NCI-H1436 treated with DMSO at 0.1 percent for 48 hours (cell line): Measurements from ENCODE around the gene NUDT4.
"Not testable (repeated sequence)": the region's sequence is repeated elsewhere in the genome, so short reads cannot be mapped to it uniquely, and the experiment has no call there.

ENCODE experiments used
- DNase-seq: peaks from one replicate; lab custom pipeline; 2025; lab: John Stamatoyannopoulos, UW

NUDT4 gene

DNA sequence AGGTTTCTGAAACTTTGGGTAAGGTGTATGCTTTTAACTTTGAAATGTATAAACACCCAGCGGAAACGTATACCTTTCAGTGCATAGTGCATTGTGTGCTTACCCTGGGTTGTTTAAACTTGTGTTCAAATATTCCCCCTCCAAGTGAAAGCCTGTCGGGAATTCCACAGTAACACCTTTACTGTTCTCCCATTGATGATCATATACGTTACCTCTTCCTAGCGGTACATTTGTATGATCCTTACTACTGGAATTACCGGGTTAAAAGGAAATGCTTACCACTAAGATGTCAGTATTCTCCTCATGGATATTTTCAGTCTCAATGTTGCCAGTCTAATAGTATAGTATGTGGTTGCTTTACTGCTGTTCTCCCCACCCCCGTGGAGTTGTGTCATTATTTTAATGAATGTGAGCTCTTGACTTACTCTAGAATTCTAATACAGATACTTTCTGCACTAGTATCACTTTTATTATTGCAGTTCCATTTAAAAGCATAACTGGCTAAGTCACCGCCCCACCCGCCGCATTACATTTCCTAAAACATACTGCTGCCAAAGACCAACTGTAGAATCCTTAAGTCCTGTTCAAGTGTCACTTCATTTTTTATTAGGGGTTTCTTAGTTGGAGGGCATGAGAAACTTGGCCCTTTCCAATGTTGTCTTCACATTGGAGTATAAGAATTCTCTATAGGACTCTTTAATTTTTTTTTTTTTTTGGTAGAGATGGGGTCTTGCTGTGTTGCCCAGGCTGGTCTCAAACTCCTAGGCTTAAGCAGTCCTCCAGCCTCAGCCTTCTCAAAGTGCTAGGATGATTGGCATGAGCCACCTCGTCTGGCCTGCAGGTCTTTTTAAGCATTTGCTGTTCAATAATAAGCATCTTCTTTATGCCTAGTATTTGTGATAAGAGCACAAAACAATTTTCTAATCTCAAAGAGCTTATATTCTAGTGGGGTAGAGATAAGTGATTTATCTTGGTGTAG is 24.9 kb downstream of the NUDT4 start:
- no peak for DNase-seq

- DNase-seq, result no peak
Measured at GRCh38 chr12:93403988-93404803, 26.5 kb downstream of the NUDT4 start.

DNA sequence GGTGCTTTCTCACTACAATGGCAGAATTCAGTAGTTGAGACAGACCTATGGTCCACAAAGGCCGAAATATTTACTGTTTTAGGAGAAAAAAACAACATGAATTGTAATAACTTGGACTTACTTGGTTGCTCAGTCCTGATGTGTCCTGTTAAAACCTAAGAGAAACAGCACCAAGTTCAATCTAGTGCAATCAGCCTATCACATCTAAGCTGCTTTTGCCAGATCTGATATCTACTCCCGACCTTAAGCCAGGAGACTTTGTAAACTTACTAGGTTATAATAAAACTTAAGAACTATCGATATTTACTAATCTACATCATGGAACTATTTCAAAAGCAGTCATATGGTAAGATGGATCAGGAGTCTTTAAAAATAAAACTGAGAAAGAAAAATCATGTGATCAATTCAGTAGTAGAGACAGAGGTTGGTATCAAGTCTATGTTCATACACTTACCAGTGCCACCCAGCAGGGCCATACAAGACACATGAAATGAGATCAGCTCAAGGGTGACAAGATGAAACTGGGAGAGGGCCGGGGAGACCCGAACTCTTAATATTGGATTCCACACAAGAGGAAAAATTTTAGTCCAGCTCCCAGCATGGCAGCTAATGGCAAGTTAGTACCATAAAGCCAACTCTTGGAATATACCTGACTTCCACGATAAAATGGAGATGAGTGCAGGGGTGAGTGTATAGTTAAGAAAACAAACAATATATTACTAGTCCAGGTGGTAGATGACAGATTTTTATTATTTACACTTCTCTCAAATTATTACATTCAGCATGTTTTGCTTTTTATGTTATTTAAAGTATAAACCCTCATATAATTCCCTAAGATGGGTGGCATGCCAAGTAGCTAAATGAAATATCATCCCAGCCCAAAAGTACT is 27.5 kb downstream of the NUDT4 start:
- DNase-seq, result no peak

- DNase-seq, result no peak
Measured at GRCh38 chr12:93407054-93407962, 29.6 kb downstream of the NUDT4 start.

DNA sequence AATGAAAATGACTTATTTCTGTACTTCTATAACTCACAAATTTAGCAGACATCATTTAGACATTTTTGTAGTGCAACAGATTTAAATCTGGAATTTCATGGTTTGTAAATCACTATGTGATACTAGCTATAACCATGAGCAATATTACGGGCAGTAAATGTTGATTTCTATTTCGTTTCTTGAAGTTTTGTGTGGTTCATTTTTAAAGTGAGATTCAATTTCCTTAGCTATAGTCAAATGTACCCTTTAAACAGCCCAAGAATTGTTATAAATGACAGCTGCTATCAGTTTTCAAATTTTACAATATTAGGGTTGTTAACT is 30.2 kb downstream of the NUDT4 start:
- no peak for DNase-seq

DNA sequence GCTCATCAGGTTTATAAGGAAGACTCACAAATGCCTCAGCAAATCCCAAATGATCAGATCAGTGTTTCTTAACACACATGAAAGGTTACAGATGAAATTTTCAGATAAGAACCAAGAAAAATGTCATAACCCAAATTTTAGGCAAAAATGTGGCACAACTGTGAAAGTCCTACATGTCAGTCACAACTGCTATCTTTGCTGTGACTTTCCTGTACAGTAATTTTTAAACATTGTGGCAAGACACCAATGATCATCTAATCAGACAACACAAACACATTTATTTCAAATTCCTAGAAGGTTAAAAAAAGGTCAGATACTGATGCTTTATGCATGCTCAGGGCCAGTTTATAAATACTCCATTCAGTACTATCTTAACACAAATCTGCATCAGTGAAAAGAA is 31.1 kb downstream of the NUDT4 start:
- no peak for DNase-seq

DNA sequence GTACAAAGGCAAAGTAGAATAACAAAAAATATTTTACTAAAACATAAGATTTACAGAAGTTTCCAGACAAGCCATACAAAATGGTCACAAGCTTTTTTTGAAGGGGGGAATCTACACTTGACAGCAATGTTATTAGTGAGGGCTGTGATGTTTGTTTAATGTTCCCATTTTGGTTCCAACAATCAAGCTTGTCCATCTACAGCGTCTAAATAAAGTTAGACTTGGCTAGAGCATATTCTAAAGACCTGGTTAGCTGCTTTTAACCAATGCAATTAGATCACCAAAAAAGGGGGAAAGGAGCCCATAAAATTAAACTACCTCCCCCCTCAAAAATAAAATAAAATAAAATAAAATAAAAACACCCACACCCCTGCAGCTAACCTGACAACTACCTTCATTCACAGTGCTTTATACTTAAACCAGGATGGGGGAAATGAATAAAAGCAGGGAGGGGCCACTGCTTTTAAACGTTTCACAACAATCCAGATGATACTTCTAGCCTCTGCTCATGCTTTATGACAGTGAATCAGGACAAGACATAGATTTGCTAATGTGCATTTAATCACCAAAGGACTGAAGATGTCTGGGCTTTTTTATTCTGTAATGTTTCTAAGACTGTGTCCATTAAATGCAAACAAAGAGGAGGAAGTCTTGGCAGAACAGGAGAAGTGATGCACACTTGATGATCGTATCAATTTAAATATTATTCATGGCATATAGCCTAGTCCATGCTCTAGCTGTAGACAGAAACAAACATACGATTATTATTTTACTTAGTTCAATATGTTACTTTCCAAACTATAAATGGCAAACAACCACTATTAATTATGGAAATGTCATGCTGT is 31.8 kb downstream of the NUDT4 start:
- DNase-seq, result not testable (repeated sequence)

- not testable (repeated sequence) for DNase-seq
Measured at GRCh38 chr12:93411060-93411459, 33.3 kb downstream of the NUDT4 start.

- not testable (repeated sequence) for DNase-seq
Measured at GRCh38 chr12:93412396-93412795, 34.7 kb downstream of the NUDT4 start.

- no peak for DNase-seq
Measured at GRCh38 chr12:93413064-93413463, 35.3 kb downstream of the NUDT4 start.

DNA sequence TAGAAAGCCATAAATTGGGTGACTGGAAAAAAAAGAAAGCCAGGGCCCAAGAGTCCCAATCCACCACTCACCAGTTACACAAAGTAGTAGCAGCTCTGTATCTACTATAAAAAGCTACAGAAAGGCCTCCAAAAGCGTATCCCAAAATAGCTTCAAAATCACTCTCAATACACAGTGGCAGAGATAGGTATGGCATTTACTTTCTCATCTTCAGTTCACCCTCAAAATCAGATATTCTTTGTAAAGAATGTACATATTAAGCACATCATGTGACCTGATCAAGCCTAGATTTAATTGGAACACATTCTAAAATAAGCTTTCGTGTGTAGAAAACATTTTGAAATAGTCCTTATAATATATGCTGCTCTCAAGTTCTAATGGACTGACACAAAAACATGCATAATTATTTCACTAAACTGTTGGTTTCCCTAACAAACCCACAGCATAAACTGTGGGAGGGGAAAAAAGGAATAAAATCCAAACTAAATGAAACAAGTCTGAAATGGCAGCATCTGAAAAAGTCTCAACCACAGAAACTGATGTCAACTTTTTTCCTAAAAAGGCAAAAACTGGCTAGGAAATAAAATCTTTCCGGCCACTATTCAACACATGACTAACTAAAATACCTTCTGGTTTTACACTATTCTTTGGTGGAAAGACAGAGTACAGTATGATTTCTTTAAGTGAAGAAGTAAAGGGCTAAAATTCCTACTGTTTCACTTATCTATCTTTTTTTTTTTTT is 38.2 kb downstream of the NUDT4 start:
- no peak for DNase-seq

GRCh38 chr12:93417967-93418480 is 40.3 kb downstream of the NUDT4 start:
- no peak for DNase-seq

- peak; percentile 23 for DNase-seq
Measured at GRCh38 chr12:93419388-93420034, 41.8 kb downstream of the NUDT4 start.

- no peak for DNase-seq
Measured at GRCh38 chr12:93422050-93422449, 44.3 kb downstream of the NUDT4 start.

- DNase-seq, result no peak
Measured at GRCh38 chr12:93425736-93426411, 48.1 kb downstream of the NUDT4 start.

GRCh38 chr12:93426412-93426805 is 48.7 kb downstream of the NUDT4 start:
- no peak for DNase-seq

DNA sequence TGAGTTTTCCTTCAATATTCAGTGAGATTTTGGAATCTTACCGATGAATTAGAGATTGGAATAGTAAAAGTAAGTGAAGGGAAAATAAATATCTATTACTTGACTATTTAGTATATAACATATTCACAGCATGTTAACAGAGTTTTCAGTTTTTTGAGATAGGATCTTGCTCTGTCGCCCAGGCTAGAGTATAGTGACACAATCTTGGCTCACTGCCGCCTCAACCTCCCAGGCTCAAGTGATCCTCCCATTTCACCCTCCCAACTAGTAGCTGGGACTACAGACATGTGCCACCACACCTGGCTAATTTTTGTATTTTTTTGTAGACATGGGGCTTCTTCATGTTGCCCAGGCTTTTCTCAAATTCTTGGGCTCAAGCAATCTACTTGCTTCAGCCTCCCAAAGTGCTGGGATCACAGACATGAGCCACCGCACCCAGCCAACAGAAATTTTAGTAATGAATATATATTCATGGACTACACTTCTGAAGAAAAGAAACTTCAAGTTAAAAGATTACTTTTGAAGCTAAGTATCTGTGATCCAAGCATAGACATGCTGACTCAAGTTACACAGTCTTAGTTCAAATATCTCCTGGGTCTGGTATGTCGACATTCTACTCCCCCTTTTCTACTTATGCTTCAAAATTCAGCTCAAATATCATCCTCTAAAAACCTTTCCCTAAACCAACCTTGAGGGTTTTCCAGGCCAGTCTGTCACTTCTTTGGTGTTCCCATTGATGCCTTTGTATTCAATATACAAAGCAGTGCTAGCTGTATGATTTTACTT is 50.2 kb downstream of the NUDT4 start:
- DNase-seq, result no peak
